Measurements from ENCODE around the gene SPEG.

GRCh38 chr2:219542931-219543595 lies 108.4 kb downstream of the SPEG start:
- no peak for TF ChIP-seq CTCF (conservative IDR thresholded peaks at IDR 0.05; ENCODE audit: low read depth in 2 of 2)
- no peak for TF ChIP-seq POLR2AphosphoS5 (IDR thresholded peaks at IDR 0.05; ENCODE audit: low read depth)
- TF ChIP-seq EZH2 (IDR thresholded peaks at IDR 0.05; ENCODE audit: low read depth, unreplicated experiment) = no peak
- no peak for TF ChIP-seq JUNB (IDR thresholded peaks at IDR 0.05; ENCODE audit: unreplicated experiment)
- TF ChIP-seq EZH2phosphoT487 (IDR thresholded peaks at IDR 0.05; ENCODE audit: unreplicated experiment) = no peak
- no peak for TF ChIP-seq CREB1 (CRISPR knock-in tag; IDR thresholded peaks at IDR 0.05; ENCODE audit: low read depth)
- no peak for TF ChIP-seq ZNF331 (CRISPR knock-in tag; IDR thresholded peaks at IDR 0.05; ENCODE audit: low read depth)
- no peak for TF ChIP-seq REST (IDR thresholded peaks at IDR 0.05; ENCODE audit: unreplicated experiment)
- TF ChIP-seq ZNF114 (CRISPR knock-in tag; IDR thresholded peaks at IDR 0.05) = no peak

Data from GM23338 (cell line).